Natural killer cell (primary cell): ENCODE measurements around the gene CMTM8. TPM values are rescaled to one million over a fixed set of nuclear protein-coding genes. Genes with fewer than 3 reads are reported as not detected.

Source experiments
- ATAC-seq, 3 donors: fragments of 150-1000 bp in 2 of 3; fragments of 200-7000 bp in 1 of 3; cut with Tn5 transposase; 1 replicate in 1 of 3; 2 replicates in 2 of 3; pipeline ENCODE4 v1.10.0; 2021; ENCODE audit warnings: mild to moderate bottlenecking in 2 of 3, moderate library complexity in 2 of 3
- DNase-seq, 2 donors: peaks; one replicate each; pipeline versions ENCODE4 v3.0.0 to v3.0.0-alpha.2; 2013 to 2021; ENCODE audit warnings: mixed read lengths in 1 of 2
- H3K27ac ChIP-seq: one replicate; pipeline ENCODE4 v1.5.1; 2013; ENCODE audit warnings: mild to moderate bottlenecking, low read length
- H3K27me3 ChIP-seq: one replicate; pipeline ENCODE4 v1.6.1; 2013; ENCODE audit warnings: low read length; ENCODE audit not compliant: control insufficient read depth, insufficient read depth
- H3K36me3 ChIP-seq: one replicate; pipeline ENCODE4 v1.6.1; 2013; ENCODE audit warnings: low read length; ENCODE audit not compliant: control insufficient read depth, insufficient read depth
- H3K4me1 ChIP-seq: one replicate; pipeline ENCODE4 v1.6.1; 2013; ENCODE audit warnings: low read length; ENCODE audit not compliant: control insufficient read depth, insufficient read depth
- H3K4me3 ChIP-seq: one replicate; pipeline ENCODE4 v1.5.1; 2013; ENCODE audit warnings: low read length
- H3K9me3 ChIP-seq: one replicate; pipeline ENCODE4 v1.6.1; 2013; ENCODE audit warnings: low read length; ENCODE audit not compliant: control insufficient read depth, insufficient read depth
- H3K27ac Mint-ChIP-seq, 2 donors: one replicate each; pipeline ENCODE4 v1.8.0; 2022; ENCODE audit warnings: mild to moderate bottlenecking in 2 of 2, mixed read lengths in 2 of 2, moderate library complexity in 1 of 2
- H3K27me3 Mint-ChIP-seq, 2 donors: one replicate each; pipeline ENCODE4 v1.8.0; 2022; ENCODE audit warnings: low read depth in 2 of 2, mixed read lengths in 2 of 2
- H3K36me3 Mint-ChIP-seq: one replicate; pipeline ENCODE4 v1.8.0; 2022; ENCODE audit warnings: mixed read lengths
- H3K4me1 Mint-ChIP-seq, 2 donors: one replicate each; pipeline ENCODE4 v1.8.0; 2022; ENCODE audit warnings: mixed read lengths in 2 of 2
- H3K4me3 Mint-ChIP-seq: one replicate; pipeline ENCODE4 v1.8.0; 2022; ENCODE audit warnings: mild to moderate bottlenecking, moderate library complexity, mixed read lengths
- H3K9me3 Mint-ChIP-seq, 2 donors: one replicate each; pipeline ENCODE4 v1.8.0; 2022; ENCODE audit warnings: mixed read lengths in 2 of 2
- WGBS: methylation state at CpG from one replicate; pipeline ENCODE4 v1.1.7; 2013; ENCODE audit warnings: missing lambda C conversion rate; ENCODE audit not compliant: insufficient coverage; 5-methylcytosine and 5-hydroxymethylcytosine counted together
- intact Hi-C: fragments of 100-400 bp; cut with micrococcal nuclease; formaldehyde crosslinking; loops from one replicate; pipeline ENCODE4 v1.14.2; 2022
- total RNA-seq, 4 donors: library from RNA; stranded (reverse); fragments of 120-200 nt in 1 of 4; gene quantifications; one replicate each; pipeline versions ENCODE4 v1.2.3 to v1.2.4, GENCODE V29; 2013 to 2022
- TF ChIP-seq, protein P1 (sequence below): fragments of 200-600 bp; IDR thresholded peaks from one replicate; pipeline ENCODE4 v1.8.0; 2022; ENCODE audit warnings: antibody characterized with exemption

The CMTM8 gene
- total RNA-seq, 3 donors from 2014 or later (not counting 1 experiment from before 2014, with no cell fraction given), result 0.31 to 0.88 (median 0.83) TPM

DNA sequence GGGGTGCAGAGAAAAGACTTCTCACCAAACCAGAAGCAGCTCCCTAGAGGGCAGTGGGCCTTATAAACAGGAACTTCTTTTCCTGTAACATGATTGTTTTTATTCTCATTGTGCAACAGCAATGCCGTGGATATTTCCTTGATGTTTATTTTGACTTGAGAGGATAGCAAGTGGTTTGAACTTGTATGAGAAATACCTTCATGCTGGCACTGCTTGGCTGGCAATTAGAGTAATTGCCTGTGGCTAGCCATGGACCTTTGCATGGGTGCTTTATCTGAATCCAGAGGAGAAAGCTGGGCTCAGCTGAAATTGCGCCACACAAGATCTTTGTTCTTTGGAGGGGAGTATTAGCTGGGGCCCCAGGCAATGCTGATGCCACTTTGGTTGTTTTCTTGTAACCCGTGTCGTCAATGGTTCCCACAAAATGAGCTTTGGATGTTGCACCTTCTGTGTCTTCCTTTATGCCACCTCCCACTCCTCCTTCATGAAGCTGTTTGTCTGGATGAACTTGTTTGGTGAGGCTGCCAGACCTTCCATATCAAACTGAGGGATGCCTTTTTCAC is 37.9 kb downstream of the CMTM8 start:
- no peaks in the 10 kb centered on the region for H3K4me1 Mint-ChIP-seq
- DNase-seq (no peak), ATAC-seq (no peak)
- H3K27ac Mint-ChIP-seq, result no peak overlapping the region
- TF ChIP-seq, protein P1, sequence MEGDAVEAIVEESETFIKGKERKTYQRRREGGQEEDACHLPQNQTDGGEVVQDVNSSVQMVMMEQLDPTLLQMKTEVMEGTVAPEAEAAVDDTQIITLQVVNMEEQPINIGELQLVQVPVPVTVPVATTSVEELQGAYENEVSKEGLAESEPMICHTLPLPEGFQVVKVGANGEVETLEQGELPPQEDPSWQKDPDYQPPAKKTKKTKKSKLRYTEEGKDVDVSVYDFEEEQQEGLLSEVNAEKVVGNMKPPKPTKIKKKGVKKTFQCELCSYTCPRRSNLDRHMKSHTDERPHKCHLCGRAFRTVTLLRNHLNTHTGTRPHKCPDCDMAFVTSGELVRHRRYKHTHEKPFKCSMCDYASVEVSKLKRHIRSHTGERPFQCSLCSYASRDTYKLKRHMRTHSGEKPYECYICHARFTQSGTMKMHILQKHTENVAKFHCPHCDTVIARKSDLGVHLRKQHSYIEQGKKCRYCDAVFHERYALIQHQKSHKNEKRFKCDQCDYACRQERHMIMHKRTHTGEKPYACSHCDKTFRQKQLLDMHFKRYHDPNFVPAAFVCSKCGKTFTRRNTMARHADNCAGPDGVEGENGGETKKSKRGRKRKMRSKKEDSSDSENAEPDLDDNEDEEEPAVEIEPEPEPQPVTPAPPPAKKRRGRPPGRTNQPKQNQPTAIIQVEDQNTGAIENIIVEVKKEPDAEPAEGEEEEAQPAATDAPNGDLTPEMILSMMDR, result no peak
- peaks cover 0 to 6% of the 10 kb centered on the region in 2 donors for H3K27me3 Mint-ChIP-seq
- H3K27ac ChIP-seq, result no peak overlapping the region
- WGBS, result 73% methylated on average over 4 of the region's 4 CpGs
- H3K4me3 Mint-ChIP-seq, result no peak overlapping the region
- no peaks in the 10 kb centered on the region for H3K36me3 Mint-ChIP-seq
- no peak overlapping the region for H3K4me3 ChIP-seq
- H3K4me1 ChIP-seq, result no peaks in the 10 kb centered on the region
- no peaks in the 10 kb centered on the region for H3K36me3 ChIP-seq
- intact Hi-C loops, result no loop called here
- H3K9me3 Mint-ChIP-seq, result no peaks in the 10 kb centered on the region
- H3K27me3 ChIP-seq, result no peaks in the 10 kb centered on the region
- H3K9me3 ChIP-seq, result no peaks in the 10 kb centered on the region

DNA sequence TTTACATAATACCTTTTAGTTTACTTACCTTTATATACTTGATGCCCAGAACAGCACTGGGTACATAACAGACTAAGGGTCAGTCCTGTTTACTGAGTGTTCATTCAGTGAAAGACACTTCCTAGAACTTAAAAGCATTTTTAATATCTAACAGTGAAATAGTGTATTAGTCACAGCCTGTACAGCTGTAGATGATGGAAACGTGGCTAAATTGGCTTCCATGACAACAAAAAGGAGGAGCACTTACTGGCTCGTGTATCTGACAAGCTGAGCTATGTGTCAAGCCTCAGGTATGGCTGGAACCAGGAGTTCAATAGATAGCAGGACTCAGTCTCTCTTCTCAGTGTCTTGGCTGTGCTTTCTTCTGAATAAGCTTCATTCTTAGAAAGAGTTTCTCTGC is 40.2 kb downstream of the CMTM8 start:
- Histone ChIP-seq H3K4me1 (no peaks in the 10 kb centered on the region), H3K36me3 (no peaks in the 10 kb centered on the region), H3K27me3 (no peaks in the 10 kb centered on the region), H3K4me3 (no peak overlapping the region), H3K27ac (no peak overlapping the region), H3K9me3 (no peaks in the 10 kb centered on the region)
- no peak for ATAC-seq
- 58% methylated on average over 2 of the region's 2 CpGs for whole genome bisulfite sequencing
- Mint-ChIP-seq H3K9me3 (no peaks in the 10 kb centered on the region), H3K27me3 (peaks cover 4 to 14% of the 10 kb centered on the region in 2 donors), H3K4me1 (no peaks in the 10 kb centered on the region), H3K36me3 (no peaks in the 10 kb centered on the region), H3K4me3 (no peak overlapping the region), H3K27ac (no peak overlapping the region)
- DNase-seq, result no peak
- TF ChIP-seq, protein P1, result no peak
- intact Hi-C loops, result no loop called here

DNA sequence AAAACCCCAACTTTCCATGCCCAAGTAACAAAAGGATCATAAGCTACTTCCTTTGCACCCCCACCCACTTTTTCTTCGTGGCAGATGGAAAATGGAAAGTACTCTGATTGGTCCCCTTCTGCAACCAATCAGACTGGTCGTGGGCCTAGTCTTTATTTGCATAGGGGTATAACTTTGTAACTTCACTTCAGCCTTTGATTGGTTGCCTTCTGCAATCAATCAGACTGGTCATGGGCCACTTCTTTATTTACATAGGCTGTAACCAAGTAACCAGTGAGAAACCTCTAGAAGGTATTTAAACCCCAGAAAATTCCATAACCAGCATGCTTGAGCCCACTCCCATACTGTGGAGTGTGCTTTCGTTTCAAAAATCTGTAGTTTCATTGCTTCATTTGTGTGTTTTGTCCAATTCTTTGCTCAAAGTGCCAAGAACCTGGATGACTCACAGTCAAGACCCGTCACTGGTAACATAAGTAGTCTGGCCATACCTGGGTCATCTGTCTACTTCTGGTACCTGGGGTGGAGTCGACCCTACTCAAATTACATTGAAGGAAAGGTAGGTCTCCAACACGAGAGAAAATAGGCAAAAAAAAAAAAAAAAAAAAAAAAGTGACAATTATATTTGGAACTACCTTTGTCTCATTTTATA is 41.9 kb downstream of the CMTM8 start:
- Mint-ChIP-seq H3K36me3 (no peaks in the 10 kb centered on the region), H3K9me3 (no peaks in the 10 kb centered on the region), H3K27ac (no peak overlapping the region), H3K4me1 (peaks cover 0 to under 1% of the 10 kb centered on the region in 2 donors), H3K27me3 (peaks cover 4 to 14% of the 10 kb centered on the region in 2 donors), H3K4me3 (no peak overlapping the region)
- 77% methylated on average over 5 of the region's 6 CpGs for WGBS
- no peaks in the 10 kb centered on the region for H3K4me1 ChIP-seq
- no peaks in the 10 kb centered on the region for H3K9me3 ChIP-seq
- TF ChIP-seq, protein P1, result no peak
- no peaks in the 10 kb centered on the region for H3K36me3 ChIP-seq
- H3K27me3 ChIP-seq, result no peaks in the 10 kb centered on the region
- DNase-seq (no peak), ATAC-seq (no peak)
- no peak overlapping the region for H3K27ac ChIP-seq
- H3K4me3 ChIP-seq, result no peak overlapping the region
- intact Hi-C loops, result no loop called here
